Measurements from ENCODE around the gene HHAT. TPM values are rescaled to one million over a fixed set of nuclear protein-coding genes. Genes with fewer than 3 reads are reported as not detected.

HHAT gene
- polyA plus RNA-seq, 1 donor from 2014 or later: 5.3 TPM

DNA sequence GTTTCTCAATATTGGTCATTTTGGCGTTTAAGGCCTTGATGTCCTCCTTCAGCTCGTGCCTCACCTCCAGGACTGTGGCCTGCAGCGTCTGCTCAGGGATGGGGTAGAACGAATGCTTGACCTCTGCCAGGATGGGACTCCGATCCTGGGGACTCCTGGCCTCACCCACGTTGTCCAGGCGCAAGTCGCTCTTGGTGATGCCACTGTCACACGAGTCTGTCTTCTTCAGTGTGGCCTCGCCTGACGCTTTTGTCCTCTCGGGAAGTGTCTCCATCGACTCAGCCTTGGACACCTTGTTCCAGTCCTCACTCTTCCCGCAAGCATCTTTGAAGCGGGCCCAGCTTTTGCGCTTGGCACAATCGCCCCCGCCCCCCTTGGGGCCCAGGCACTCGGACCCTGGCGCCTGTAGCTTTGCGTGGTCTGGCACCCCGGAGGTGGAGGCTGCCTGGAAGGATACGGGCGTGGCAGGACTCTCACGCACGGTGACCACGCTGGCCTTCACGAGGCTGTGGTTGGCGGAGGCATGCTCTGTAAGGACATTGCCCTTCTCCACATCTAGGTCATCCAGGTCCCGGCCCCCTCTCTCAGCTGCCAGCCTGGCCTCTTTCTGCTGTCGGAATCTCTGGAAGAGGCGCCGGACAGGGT is 354.8 kb downstream of the HHAT start:
- Histone ChIP-seq H4K20me1 (ENCODE audit: insufficient read depth) (no peaks in the 10 kb centered on the region), H3K4me3 (ENCODE audit: low read length) (no peak overlapping the region), H3F3A (ENCODE audit: insufficient read depth, low read length, poor library complexity, severe bottlenecking) (no peaks in the 10 kb centered on the region), H3K9me2 (ENCODE audit: insufficient read depth, low read length) (no peaks in the 10 kb centered on the region), H3K79me2 (replicated peaks; ENCODE audit: insufficient read depth, low read length) (no peaks in the 10 kb centered on the region), H3K27me3 (ENCODE audit: insufficient read depth, low read depth, low read length) (no peaks in the 10 kb centered on the region), H3K4me2 (ENCODE audit: low read length) (no peak overlapping the region), H3K9me3 (ENCODE audit: low read length) (no peaks in the 10 kb centered on the region), H3K27ac (ENCODE audit: low read length) (no peak overlapping the region), H2AFZ (ENCODE audit: low read depth, low read length) (no peak overlapping the region), H3K9ac (ENCODE audit: low read length) (no peak overlapping the region), H3K36me3 (ENCODE audit: insufficient read depth, low read length) (no peaks in the 10 kb centered on the region)
- TF ChIP-seq POLR2AphosphoS5 (IDR thresholded peaks at IDR 0.05) (no peak), SMC3 (conservative IDR thresholded peaks at IDR 0.05; ENCODE audit: poor library complexity) (no peak), EP300 (conservative IDR thresholded peaks at IDR 0.05; ENCODE audit: poor library complexity, severe bottlenecking) (no peak), EZH2 (IDR thresholded peaks at IDR 0.05; ENCODE audit: borderline replicate concordance, insufficient read depth, low read length, poor library complexity, severe bottlenecking) (no peak)
- TF ChIP-seq, protein P1, sequence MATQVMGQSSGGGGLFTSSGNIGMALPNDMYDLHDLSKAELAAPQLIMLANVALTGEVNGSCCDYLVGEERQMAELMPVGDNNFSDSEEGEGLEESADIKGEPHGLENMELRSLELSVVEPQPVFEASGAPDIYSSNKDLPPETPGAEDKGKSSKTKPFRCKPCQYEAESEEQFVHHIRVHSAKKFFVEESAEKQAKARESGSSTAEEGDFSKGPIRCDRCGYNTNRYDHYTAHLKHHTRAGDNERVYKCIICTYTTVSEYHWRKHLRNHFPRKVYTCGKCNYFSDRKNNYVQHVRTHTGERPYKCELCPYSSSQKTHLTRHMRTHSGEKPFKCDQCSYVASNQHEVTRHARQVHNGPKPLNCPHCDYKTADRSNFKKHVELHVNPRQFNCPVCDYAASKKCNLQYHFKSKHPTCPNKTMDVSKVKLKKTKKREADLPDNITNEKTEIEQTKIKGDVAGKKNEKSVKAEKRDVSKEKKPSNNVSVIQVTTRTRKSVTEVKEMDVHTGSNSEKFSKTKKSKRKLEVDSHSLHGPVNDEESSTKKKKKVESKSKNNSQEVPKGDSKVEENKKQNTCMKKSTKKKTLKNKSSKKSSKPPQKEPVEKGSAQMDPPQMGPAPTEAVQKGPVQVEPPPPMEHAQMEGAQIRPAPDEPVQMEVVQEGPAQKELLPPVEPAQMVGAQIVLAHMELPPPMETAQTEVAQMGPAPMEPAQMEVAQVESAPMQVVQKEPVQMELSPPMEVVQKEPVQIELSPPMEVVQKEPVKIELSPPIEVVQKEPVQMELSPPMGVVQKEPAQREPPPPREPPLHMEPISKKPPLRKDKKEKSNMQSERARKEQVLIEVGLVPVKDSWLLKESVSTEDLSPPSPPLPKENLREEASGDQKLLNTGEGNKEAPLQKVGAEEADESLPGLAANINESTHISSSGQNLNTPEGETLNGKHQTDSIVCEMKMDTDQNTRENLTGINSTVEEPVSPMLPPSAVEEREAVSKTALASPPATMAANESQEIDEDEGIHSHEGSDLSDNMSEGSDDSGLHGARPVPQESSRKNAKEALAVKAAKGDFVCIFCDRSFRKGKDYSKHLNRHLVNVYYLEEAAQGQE (IDR thresholded peaks at IDR 0.05; ENCODE audit: borderline replicate concordance): no peak

DNA sequence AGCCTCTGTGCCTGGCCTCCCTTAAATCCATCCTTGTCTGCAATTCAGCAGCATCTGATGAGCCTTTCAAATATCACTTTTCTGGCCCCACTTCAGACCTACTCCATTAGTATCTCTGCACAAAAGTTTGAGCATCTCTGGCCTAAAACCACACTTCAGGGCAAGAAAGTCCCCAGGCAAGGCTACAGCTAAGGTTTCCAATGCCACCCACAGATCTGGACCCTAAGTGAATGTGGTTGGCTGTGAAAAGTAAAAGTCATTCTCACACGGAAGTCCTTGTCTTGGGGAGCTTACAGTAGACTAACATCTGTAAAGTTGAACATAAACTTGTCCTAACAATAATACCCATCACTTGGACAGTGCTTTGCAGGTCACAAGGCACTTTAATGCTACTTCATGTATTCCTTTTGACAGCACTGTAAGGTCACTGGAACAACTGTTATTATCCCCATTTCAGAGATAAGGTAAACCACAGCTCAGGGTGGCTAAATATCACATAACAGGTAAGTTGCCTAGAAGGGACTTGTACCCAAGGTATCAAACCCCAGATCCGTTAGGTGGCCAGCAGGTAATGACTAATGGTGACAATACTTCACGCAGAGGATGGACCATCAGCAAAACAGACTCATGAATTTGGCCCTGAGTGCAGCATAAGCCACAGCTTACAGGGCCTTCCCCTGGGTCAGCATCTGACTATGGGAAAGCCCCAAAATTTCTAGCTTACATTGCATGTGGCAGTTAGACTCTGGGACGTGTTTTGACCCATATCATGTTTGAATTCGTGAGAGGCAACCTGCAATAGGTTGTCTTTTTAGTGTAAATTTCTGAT is 356.0 kb downstream of the HHAT start:
- no peak overlapping the region for H2AFZ ChIP-seq (ENCODE audit: low read depth, low read length)

More for the DNA sequence above, 356.0 kb downstream of the HHAT start:
- H3K27ac ChIP-seq (ENCODE audit: low read length): no peak overlapping the region
- no peaks in the 10 kb centered on the region for H3K79me2 ChIP-seq (replicated peaks; ENCODE audit: insufficient read depth, low read length)
- H3K9ac ChIP-seq (ENCODE audit: low read length): no peak overlapping the region
- TF ChIP-seq, protein P2, sequence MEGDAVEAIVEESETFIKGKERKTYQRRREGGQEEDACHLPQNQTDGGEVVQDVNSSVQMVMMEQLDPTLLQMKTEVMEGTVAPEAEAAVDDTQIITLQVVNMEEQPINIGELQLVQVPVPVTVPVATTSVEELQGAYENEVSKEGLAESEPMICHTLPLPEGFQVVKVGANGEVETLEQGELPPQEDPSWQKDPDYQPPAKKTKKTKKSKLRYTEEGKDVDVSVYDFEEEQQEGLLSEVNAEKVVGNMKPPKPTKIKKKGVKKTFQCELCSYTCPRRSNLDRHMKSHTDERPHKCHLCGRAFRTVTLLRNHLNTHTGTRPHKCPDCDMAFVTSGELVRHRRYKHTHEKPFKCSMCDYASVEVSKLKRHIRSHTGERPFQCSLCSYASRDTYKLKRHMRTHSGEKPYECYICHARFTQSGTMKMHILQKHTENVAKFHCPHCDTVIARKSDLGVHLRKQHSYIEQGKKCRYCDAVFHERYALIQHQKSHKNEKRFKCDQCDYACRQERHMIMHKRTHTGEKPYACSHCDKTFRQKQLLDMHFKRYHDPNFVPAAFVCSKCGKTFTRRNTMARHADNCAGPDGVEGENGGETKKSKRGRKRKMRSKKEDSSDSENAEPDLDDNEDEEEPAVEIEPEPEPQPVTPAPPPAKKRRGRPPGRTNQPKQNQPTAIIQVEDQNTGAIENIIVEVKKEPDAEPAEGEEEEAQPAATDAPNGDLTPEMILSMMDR (IDR thresholded peaks at IDR 0.05; ENCODE audit: poor library complexity, severe bottlenecking): no peak
- no peak for TF ChIP-seq RAD21 (conservative IDR thresholded peaks at IDR 0.05)
- TF ChIP-seq POLR2AphosphoS5 (IDR thresholded peaks at IDR 0.05): no peak
- no peak for TF ChIP-seq MXI1 (conservative IDR thresholded peaks at IDR 0.05; ENCODE audit: poor library complexity, severe bottlenecking)
- no peak for TF ChIP-seq TAF1 (IDR thresholded peaks at IDR 0.05; ENCODE audit: low read depth)
- TF ChIP-seq EP300 (conservative IDR thresholded peaks at IDR 0.05; ENCODE audit: poor library complexity, severe bottlenecking): no peak
- TF ChIP-seq SMC3 (conservative IDR thresholded peaks at IDR 0.05; ENCODE audit: poor library complexity): no peak
- TF ChIP-seq, protein P1 (IDR thresholded peaks at IDR 0.05; ENCODE audit: borderline replicate concordance): no peak
- TF ChIP-seq EZH2 (IDR thresholded peaks at IDR 0.05; ENCODE audit: borderline replicate concordance, insufficient read depth, low read length, poor library complexity, severe bottlenecking): no peak
- no peaks in the 10 kb centered on the region for H3K9me2 ChIP-seq (ENCODE audit: insufficient read depth, low read length)
- no peaks in the 10 kb centered on the region for H3K27me3 ChIP-seq (ENCODE audit: insufficient read depth, low read depth, low read length)
- H4K20me1 ChIP-seq (ENCODE audit: insufficient read depth): no peaks in the 10 kb centered on the region
- no peak overlapping the region for H3K4me2 ChIP-seq (ENCODE audit: low read length)
- H3K9me3 ChIP-seq (ENCODE audit: low read length): no peaks in the 10 kb centered on the region
- no peak overlapping the region for H3K4me3 ChIP-seq (ENCODE audit: low read length)
- H3K36me3 ChIP-seq (ENCODE audit: insufficient read depth, low read length): no peaks in the 10 kb centered on the region
- no peaks in the 10 kb centered on the region for H3F3A ChIP-seq (ENCODE audit: insufficient read depth, low read length, poor library complexity, severe bottlenecking)
